Suprapubic skin (tissue), 4 donors: ENCODE results near the gene TBC1D21.

Source experiments
- EP300 ChIP-seq: sonication (generic); formaldehyde crosslinking; IDR thresholded peaks from one replicate; pipeline ENCODE4 v1.6.1; 2017; ENCODE audit warnings: antibody characterized with exemption
- POLR2AphosphoS5 ChIP-seq, 3 donors: sonication (generic); formaldehyde crosslinking; IDR thresholded peaks; one replicate each; pipeline ENCODE4 v1.6.1; 2017; ENCODE audit warnings: antibody characterized with exemption in 3 of 3
- TF ChIP-seq, protein P1 (sequence below), 2 donors: fragments of 200-600 bp in 1 of 2; fragments of 450-650 bp in 1 of 2; sonication (generic) in 1 of 2; IDR thresholded peaks; one replicate each; pipeline ENCODE4 v1.5.1; 2016 to 2019; ENCODE audit warnings: antibody characterized with exemption in 2 of 2, mild to moderate bottlenecking in 1 of 2, moderate library complexity in 1 of 2

DNA sequence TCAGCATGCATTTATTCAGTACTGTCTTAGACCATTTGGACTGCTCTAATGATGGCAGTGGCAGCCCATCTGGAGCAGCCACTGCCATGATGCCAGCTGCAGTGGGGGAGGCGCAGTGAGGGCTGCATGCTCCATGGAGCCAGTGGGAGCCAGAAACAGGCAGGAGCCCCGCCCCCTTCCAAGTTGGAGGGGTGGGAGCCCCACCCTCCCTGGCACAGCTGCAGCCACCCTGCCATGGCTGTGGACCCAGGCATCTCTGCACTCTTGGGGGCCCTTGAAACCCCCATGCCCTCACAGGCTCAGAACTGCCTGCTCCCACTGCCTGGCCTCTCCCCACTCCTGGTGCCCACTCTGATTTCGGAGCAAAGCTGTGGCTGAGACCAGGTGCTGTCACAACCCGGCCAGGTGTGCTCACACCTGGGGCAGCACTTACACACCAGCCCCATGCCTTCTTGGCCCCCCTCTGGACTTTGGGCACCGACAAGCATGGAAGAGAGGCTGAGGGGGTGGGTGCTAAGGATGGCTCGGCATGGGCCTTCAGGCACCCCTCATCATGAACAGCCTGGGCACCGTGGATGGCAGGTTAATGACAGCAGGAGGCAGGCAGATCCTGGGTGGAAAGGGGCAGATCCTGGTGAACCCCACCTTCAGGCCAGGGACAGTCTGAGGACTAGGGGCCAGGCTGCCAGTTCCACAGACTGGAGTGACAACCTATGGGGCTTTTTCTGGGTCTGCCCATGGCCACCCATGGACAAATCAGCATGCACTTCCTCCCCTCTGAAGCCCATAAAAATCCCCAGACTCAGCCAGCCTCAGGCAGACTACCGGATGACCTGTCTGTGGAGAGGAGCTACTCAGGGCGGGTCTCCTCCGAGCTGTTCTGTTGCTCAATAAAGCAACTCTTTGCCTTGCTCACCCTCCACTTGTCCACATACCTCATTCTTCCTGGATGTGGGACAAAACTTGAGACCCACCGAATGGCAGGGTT is 18.3 kb downstream of the TBC1D21 start:
- TF ChIP-seq, protein P1, sequence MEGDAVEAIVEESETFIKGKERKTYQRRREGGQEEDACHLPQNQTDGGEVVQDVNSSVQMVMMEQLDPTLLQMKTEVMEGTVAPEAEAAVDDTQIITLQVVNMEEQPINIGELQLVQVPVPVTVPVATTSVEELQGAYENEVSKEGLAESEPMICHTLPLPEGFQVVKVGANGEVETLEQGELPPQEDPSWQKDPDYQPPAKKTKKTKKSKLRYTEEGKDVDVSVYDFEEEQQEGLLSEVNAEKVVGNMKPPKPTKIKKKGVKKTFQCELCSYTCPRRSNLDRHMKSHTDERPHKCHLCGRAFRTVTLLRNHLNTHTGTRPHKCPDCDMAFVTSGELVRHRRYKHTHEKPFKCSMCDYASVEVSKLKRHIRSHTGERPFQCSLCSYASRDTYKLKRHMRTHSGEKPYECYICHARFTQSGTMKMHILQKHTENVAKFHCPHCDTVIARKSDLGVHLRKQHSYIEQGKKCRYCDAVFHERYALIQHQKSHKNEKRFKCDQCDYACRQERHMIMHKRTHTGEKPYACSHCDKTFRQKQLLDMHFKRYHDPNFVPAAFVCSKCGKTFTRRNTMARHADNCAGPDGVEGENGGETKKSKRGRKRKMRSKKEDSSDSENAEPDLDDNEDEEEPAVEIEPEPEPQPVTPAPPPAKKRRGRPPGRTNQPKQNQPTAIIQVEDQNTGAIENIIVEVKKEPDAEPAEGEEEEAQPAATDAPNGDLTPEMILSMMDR (IDR thresholded peaks at IDR 0.05): no peak
- TF ChIP-seq POLR2AphosphoS5 (IDR thresholded peaks at IDR 0.05) (no peak), EP300 (no peak)
